Mesothelial cell of epicardium (in vitro differentiated cells): ENCODE measurements around the gene FAM25A. TPM values are rescaled to one million over a fixed set of nuclear protein-coding genes. Genes with fewer than 3 reads are reported as not detected.

Source experiments
- DNase-seq, 2 experiments: peaks; one replicate each; pipeline ENCODE4 v3.0.0; 2021; ENCODE audit warnings: low spot score in 2 of 2; ENCODE audit not compliant: unreplicated experiment in 2 of 2
- H3K27ac Mint-ChIP-seq: 2 replicates; pipeline ENCODE4 v1.8.0; 2021; ENCODE audit warnings: mixed read lengths
- H3K27me3 Mint-ChIP-seq: 2 replicates; pipeline ENCODE4 v1.8.0; 2021; ENCODE audit warnings: low read depth, mixed read lengths
- H3K36me3 Mint-ChIP-seq: 2 replicates; pipeline ENCODE4 v1.8.0; 2021; ENCODE audit warnings: mixed read lengths
- H3K4me1 Mint-ChIP-seq: 2 replicates; pipeline ENCODE4 v1.8.0; 2021; ENCODE audit warnings: mixed read lengths
- H3K4me3 Mint-ChIP-seq: 2 replicates; pipeline ENCODE4 v1.8.0; 2021; ENCODE audit warnings: mild to moderate bottlenecking, moderate library complexity, mixed read lengths
- H3K9me3 Mint-ChIP-seq: 2 replicates; pipeline ENCODE4 v1.8.0; 2021; ENCODE audit warnings: mixed read lengths
- CTCF ChIP-seq: fragments of 200-600 bp; sonication (generic); IDR thresholded peaks from one replicate; pipeline ENCODE4 v1.5.0; 2021; ENCODE audit warnings: antibody characterized with exemption; ENCODE audit not compliant: unreplicated experiment
- total RNA-seq: library from RNA; stranded (reverse); gene quantifications from 3 replicates; pipeline ENCODE4 v1.2.1, GENCODE V29; 2021

The FAM25A gene
- total RNA-seq, 1 donor from 2014 or later: not detected

GRCh38 chr10:87058171-87058570, 38.1 kb downstream of the FAM25A start:
- H3K27ac Mint-ChIP-seq: no peak overlapping the region
- peaks cover 38% of the 10 kb centered on the region for H3K36me3 Mint-ChIP-seq
- DNase-seq: no peak
- no peak for TF ChIP-seq CTCF
- no peak overlapping the region for H3K4me3 Mint-ChIP-seq
- no peaks in the 10 kb centered on the region for H3K27me3 Mint-ChIP-seq
- peaks cover under 1% of the 10 kb centered on the region for H3K4me1 Mint-ChIP-seq
- no peaks in the 10 kb centered on the region for H3K9me3 Mint-ChIP-seq

GRCh38 chr10:87059401-87059800, 39.3 kb downstream of the FAM25A start:
- no peak overlapping the region for H3K27ac Mint-ChIP-seq
- no peaks in the 10 kb centered on the region for H3K4me1 Mint-ChIP-seq
- no peaks in the 10 kb centered on the region for H3K27me3 Mint-ChIP-seq
- peaks cover 45% of the 10 kb centered on the region for H3K36me3 Mint-ChIP-seq
- H3K4me3 Mint-ChIP-seq: no peak overlapping the region
- H3K9me3 Mint-ChIP-seq: no peaks in the 10 kb centered on the region
- TF ChIP-seq CTCF: no peak
- no peak for DNase-seq

GRCh38 chr10:87060280-87060928, 40.3 kb downstream of the FAM25A start:
- Mint-ChIP-seq H3K27ac (no peak overlapping the region), H3K9me3 (no peaks in the 10 kb centered on the region), H3K4me1 (no peaks in the 10 kb centered on the region), H3K36me3 (peaks cover 45% of the 10 kb centered on the region), H3K27me3 (no peaks in the 10 kb centered on the region), H3K4me3 (no peak overlapping the region)
- no peak for DNase-seq
- no peak for TF ChIP-seq CTCF

- H3K27me3 Mint-ChIP-seq: no peaks in the 10 kb centered on the region
- no peaks in the 10 kb centered on the region for H3K9me3 Mint-ChIP-seq
These were observed 44.6 kb downstream of the FAM25A start for GRCh38 chr10:87064651-87065050.

GRCh38 chr10:87066178-87066577, 46.1 kb downstream of the FAM25A start:
- Mint-ChIP-seq H3K27me3 (no peaks in the 10 kb centered on the region), H3K4me3 (no peak overlapping the region), H3K4me1 (no peaks in the 10 kb centered on the region), H3K27ac (no peak overlapping the region), H3K36me3 (peaks cover 44% of the 10 kb centered on the region), H3K9me3 (no peaks in the 10 kb centered on the region)
- DNase-seq: no peak
- no peak for TF ChIP-seq CTCF

More at GRCh38 chr10:87064651-87065050, 44.6 kb downstream of the FAM25A start:
- Mint-ChIP-seq H3K27ac (no peak overlapping the region), H3K4me3 (no peak overlapping the region), H3K4me1 (no peaks in the 10 kb centered on the region), H3K36me3 (peaks cover 53% of the 10 kb centered on the region)
- no peak for TF ChIP-seq CTCF
- no peak for DNase-seq
